A172 (cell line): ENCODE results near the gene WDR38. TPM values are rescaled to one million over a fixed set of nuclear protein-coding genes. Genes with fewer than 3 reads are reported as not detected.

ENCODE experiments used
- DNase-seq: peaks from one replicate; pipeline ENCODE4 v3.0.0-alpha.2; 2015; ENCODE audit warnings: low spot score
- total RNA-seq: library from RNA; depleted of rRNA; stranded (reverse); fragments of >200 nt; shearing (Covaris generic); gene quantifications from 2 replicates; pipeline ENCODE4 v1.2.3, GENCODE V29; 2014; rRNA removed

Gene WDR38
- total RNA-seq, 1 experiment from 2014 or later = not detected

- DNase-seq = no peak
These were observed 29.0 kb downstream of the WDR38 start for GRCh38 chr9:124882231-124882630.

- no peak for DNase-seq
These were observed 31.1 kb downstream of the WDR38 start for GRCh38 chr9:124884376-124884775.

- no peak for DNase-seq
These were observed 32.3 kb downstream of the WDR38 start for GRCh38 chr9:124885551-124885950.

GRCh38 chr9:124886461-124886860 is 33.2 kb downstream of the WDR38 start:
- DNase-seq = no peak

DNA sequence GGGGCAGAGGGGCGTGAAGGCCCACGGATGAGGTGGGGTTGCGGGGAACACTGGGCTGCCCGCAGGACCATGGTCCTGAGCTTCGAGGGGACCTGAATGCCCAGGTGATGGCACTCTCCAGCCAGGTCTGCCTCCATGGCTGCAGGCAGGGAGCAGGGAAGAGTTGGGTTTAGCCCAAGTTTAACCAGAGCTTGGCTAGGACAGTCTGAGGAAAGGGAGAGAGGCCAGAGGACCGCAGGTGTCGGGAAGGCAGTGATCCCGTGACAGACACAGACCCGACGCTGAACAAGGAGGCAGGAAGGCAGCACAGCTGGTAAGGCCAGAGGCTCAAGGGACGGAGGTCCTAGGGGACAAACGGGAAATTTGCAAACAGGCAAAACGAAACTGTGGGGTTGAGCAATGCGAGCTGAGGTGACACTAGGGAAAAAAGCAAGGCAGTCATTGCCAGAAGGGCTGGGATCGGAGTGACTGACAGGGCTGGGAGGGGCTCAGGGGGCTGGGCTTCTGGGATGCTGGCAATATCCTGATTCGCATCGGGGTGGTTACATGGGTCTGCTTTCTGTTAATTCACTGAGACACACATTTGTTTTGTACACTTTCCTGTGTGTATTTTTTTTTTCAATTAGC is 33.7 kb downstream of the WDR38 start:
- DNase-seq = no peak

DNA sequence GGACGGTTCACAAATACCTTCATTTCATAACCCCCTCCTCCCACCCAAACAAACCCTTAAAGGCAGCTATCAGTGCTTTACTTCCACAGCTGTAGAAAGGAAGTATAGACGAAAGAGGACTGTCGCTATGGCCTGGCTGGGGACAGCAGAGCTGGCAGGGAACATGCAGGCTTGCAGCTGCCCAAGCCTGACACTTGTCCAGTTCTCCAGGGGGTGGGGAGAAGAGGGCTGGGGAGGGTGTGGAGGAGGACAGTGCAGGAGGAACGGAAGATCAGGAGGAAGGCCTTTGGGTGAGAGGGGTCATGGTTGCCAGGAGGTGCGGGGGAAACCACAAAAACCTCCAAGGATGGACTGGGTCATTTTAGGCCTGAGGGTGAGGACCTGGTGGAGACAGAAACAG is 34.6 kb downstream of the WDR38 start:
- no peak for DNase-seq

DNA sequence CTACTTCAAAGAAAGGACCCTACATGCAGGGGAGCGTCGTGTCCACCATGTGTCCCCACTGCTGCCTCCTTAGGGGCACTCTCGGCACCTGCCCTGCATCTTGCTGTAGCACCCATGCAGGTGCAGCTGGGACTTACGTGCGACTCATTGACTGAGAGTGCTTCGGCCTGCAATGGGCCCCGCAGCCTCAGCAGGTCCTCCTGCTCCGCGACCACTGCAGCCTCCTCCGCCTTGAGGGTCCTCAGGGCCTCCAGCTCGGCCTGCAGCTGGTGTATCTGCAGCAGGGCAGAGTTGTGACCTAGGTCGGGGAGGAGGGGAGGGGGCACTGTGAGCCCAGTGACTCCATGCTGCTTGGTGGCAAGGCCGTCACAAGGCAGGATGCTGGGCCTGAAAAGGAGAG is 35.7 kb downstream of the WDR38 start:
- DNase-seq = no peak

DNA sequence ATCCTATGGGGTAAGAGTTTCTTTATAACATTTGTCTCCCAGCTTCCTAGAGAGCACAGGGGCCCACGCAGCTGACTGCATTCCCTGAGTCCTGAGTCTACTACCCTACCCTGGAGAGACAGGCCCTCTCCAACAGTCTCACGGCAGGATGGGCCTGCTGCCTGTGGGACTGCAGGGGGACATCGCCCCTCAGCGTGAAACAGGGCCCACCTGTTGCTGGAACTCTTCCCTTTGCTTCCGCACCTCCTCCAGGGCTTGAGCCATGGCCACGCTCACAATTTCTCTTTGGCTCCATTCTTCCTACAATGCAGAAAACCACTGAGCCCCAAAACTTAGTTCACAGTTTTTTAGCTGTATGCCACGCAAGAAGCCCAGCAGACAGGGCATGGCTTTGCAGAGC is 36.9 kb downstream of the WDR38 start:
- no peak for DNase-seq

DNA sequence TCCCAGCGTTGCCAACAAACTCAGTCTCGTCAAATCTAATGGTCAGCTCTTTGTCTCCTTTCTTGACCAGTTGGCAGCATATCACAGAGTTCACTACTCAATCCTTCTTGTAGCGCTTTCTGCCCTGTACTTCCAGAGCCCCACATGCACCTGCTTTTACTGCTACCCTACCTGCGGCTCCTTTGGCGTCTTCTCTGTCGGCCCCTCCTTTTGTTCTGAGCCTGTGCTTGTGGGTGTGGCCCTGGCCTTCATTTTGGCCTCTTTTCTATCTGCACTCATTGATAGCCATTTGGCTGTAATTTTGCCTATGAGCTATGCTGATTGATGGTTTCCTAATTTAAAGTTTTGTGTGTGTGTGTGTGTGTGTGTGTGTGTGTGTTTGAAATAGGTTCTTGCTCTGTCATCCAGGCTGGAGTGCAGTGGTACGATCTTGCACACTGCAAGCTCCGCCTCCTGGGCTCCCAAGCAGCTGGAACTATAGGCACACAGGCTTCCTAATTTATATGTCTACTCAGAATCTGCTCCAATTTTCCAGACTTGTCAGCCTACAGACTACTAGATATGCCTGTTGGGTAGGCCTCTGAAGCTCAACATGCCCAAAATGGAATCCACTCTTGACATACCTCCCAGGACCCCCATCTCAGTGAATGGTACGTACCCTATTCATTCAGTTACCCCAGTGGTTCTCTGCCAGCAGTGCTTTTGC is 40.9 kb downstream of the WDR38 start:
- DNase-seq = no peak

DNA sequence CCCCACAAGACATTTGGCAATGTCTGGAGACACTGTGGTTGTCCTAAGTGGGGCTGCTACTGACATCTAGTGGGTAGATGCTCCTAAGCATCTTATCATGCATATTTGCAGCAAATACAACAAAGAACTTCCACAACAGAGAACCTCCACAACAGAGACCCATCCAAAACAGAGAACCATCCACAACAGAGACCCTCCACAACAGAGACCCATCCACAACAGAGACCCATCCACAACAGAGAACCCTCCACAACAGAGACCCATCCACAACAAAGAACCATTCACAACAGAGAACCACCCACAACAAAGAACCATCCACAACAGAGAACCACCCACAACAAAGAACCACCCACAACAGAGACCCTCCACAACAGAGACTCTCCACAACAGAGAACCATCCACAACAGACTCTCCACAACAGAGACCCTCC is 41.5 kb downstream of the WDR38 start:
- peak; percentile 41 for DNase-seq

GRCh38 chr9:124897570-124898460 is 44.6 kb downstream of the WDR38 start:
- no peak for DNase-seq

GRCh38 chr9:124899845-124900244 is 46.6 kb downstream of the WDR38 start:
- no peak for DNase-seq

- DNase-seq = no peak
These were observed 53.7 kb downstream of the WDR38 start for GRCh38 chr9:124906966-124907365.

Other genes starting within 250 kb of the WDR38 start
- 0.28 and 1.2 TPM in 2 replicates for gene NR6A1, start 82.1 kb upstream of the WDR38 start, total RNA-seq
- 12.0 and 18.0 TPM in 2 replicates for gene OLFML2A, start 76.3 kb upstream of the WDR38 start, total RNA-seq
- gene RPL35, start 8.5 kb downstream of the WDR38 start, total RNA-seq = 2,941 and 5,977 TPM in 2 replicates
- 61.5 and 62.1 TPM in 2 replicates for gene ARPC5L, start 8.7 kb downstream of the WDR38 start, total RNA-seq
- gene GOLGA1, start 87.6 kb downstream of the WDR38 start, total RNA-seq = 19.3 and 24.3 TPM in 2 replicates